HG03139 (cell line): ENCODE results near the gene CHAC2.
"Not testable (repeated sequence)": the region's sequence is repeated elsewhere in the genome, so short reads cannot be mapped to it uniquely, and the experiment has no call there.

ENCODE experiments used
- ATAC-seq: cut with Tn5 transposase; IDR thresholded peaks from one replicate; pipeline ENCODE4 v1.9.1; 2021; ENCODE audit not compliant: unreplicated experiment

The CHAC2 gene

DNA sequence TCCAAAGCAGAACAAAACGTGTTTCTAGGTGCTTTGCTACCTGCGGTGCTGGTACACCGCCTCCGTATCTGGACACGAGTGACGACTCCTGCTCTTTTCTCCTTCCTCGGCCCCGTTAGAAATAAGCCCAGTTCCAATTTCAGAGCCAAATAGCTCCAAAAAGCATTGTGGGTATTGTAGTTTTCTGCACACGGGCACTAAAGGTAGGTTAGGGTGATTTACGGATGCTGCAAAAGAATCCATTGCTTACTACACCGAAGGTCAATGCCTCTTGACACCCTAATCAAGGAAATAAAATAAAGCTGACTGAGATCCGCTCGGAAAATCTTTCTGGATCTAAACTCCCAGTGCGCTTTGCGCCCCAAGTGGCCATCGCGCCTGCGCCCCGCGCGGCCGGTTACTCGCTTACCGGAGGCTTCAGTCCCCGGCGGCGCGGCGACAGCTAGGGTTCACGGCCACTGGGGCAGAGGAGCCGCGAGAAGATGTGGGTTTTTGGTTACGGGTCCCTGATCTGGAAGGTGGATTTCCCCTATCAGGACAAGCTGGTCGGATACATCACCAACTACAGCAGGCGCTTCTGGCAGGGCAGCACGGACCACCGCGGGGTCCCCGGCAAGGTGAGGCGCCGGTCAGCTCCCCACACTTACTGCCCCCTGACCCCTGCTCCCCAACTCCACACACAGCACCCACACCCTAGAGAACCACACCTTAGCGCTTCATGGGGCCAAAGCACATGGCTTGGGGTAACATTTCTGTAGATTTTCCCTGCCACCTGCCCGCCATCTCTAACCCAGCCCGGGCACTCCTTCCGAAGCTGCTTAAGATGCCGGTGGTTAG lies at the start of gene CHAC2:
CHAC2 (plus strand) TSS at position 400 of the 837 bp plus-strand sequence; CDS start at position 483, 83 bp downstream.
- peak; percentile 90 for ATAC-seq

DNA sequence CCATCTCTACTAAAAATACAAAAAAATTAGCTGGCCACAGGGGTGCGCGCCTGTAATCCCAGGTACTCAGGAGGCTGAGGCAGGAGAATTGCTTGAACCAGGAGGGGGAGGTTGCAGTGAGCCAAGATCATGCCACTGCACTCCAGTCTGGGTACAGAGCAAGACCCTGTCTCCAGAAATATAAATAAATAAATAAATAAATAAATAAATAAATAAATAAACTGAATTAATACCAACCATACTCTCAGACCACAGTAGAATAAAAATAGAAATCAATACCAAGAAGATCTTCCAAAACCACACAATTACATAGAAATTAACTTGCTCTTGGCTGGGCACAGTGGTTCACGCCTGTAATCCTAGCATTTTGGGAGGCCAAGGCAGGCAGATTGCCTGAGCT lies 46.7 kb upstream of the CHAC2 start:
- ATAC-seq: not testable (repeated sequence)

DNA sequence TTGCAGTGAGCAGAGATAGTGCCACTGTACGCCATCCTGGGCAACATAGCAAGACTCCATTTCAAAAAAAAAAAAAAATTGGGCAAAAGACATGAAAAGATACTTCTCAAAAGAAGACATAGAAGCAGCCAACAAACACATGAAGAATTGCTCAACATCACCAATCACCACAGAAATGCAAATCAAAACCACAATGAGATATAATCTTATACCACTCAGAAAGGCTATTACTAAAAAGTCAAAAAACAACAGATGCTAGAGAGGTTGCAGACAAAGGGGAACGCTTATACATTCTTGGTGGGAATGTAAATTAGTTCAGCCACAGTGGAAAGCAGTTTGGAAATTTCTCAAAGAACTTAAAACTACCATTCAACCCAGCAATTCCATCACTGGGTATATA lies 43.1 kb upstream of the CHAC2 start:
- no peak for ATAC-seq

DNA sequence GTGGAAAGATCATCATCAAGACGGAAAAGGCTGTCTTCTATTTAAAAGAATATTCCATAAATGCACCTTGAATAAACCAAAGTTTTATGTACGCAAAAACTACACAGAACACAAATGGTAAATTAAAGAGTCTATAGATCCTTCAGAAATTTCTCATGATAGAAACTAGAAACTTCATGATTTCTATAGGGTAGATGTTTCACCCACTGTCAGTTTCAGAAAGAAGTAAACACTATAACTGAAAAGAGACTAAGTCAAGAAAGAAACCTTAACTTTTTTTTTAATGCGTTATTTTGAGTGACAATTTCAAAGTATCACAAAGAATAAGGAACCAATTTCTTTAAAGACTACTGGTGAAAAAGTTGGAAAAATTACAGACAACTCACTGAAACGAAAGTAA lies 41.9 kb upstream of the CHAC2 start:
- ATAC-seq: no peak

DNA sequence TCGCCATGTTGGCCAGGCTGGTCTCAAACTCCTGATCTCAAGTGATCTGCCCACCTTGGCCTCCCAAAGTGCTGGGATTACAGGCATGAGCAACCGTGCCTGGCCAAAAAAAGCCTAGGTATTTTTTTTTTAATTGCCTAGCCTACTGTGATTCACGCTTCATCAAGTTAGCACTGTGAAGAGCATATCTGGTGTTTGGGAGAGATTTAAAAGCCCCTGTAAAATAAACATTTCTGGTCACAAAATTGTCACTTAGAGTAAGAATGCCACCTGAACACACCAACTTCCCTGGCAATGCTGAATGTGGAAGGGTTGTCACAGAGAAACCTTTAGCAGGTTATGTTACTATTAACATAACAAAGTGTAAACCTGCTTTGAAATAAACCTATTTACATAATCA lies 39.7 kb upstream of the CHAC2 start:
- no peak for ATAC-seq

DNA sequence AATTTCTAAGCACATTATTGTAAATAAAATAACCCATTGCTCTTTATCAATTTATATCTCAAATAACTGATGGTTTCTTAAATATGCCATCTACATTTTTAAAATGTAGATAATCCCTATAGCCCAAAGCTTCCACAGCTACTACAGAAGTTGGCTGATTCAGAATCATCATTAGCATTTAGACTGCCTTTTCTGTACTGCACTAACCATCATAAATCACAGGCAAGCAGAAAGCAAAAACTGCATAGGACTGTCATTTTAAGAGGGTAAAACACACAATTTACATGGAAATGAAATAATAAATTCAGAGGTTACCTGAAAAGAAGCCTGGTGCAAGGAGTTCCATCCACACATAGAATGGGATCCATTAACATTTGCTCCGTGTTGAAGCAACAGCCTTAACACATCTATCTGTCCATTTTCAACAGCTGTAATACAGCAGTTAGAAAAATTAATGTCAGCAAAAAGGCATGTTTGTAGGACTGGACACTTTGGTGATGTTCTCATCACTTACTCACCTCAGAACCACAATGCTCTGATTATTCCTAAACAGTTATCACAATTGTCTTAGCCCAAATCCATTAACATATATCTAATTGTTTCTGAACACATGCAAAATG lies 38.4 kb upstream of the CHAC2 start:
- no peak for ATAC-seq

DNA sequence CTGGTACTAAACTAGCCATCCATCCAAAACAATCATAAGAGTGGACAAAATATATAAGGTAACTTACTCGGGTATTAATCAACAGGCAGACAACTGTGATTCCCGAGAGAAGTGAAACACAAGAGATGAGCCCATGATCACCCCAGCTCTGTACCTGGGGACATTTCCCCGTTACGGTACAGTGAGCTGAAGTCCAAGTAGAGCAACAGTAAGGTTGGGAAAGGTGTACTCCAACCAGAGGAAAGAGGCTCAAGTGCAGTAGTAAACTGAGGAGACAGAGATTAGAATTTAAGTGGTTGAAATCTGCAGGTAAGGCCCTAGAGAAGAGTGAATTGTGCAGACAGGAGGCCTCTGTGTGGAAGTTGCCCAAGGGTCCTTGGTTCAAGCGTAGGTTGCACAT lies 30.5 kb upstream of the CHAC2 start:
- ATAC-seq: no peak

DNA sequence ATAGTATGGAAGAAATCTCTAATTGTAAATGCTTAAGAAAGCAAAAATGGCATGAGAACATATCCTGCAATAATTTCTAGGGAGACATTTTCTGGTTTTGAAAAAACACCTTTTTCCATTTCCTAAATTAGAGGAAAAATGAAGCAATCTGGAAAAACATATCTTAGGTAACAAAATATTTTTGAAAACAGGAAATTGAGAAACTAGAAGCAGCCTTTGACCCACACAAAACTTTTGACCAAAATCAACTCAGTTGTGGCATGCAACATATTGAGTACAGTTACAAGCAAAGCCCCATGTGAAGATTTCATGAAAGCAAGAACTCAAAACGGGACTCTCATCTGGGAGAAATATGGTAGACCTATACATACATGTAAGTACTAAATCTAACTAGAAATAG lies 28.6 kb upstream of the CHAC2 start:
- ATAC-seq: no peak

DNA sequence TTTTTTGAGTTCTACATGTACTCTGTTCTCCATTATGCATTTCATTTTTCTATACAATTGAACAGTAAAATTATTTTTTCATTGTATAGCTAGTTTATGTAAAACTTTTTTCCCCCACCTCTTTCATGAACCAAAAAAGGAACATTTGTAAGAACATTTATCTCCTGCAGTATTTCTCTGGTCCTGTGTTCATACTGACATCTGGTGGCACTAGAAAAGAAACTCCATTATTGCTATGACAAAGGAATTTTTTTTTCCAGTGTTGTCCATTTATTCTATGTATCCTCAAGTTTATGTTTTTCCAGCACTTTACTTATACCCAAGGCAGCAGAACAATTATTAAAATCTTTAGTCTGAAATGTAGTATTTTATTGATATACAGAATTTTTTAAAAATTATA lies 27.4 kb upstream of the CHAC2 start:
- ATAC-seq: no peak

DNA sequence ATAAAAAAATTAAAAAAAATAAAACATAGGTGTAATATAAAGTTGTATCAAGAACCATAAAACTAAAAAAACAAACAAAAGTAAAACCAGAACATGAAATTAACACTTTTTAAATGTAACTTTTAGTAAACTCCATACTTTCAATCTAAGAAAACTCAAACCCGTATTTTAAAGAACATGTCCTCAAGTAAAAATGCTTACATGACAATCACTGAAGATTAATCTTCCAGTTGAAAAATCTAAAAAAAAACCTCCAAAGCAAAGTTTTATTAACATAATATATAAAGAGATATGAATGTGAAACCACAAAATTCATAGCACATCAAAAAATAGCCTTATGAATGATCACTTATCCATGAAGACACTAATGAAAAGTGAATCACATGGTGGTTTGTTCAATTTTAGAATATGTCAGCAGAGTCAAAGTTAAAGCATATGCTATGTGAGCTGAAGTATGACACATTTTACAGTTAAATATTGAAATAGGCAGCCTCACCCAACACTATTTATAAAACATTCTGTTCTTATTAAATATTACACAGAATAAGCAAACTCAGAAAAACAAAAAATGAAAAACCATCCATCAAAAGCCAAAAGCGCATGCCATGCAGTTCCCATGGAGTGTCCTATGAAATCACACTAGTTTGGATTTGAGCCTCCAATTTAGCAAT lies 23.1 kb upstream of the CHAC2 start:
- ATAC-seq: no peak

DNA sequence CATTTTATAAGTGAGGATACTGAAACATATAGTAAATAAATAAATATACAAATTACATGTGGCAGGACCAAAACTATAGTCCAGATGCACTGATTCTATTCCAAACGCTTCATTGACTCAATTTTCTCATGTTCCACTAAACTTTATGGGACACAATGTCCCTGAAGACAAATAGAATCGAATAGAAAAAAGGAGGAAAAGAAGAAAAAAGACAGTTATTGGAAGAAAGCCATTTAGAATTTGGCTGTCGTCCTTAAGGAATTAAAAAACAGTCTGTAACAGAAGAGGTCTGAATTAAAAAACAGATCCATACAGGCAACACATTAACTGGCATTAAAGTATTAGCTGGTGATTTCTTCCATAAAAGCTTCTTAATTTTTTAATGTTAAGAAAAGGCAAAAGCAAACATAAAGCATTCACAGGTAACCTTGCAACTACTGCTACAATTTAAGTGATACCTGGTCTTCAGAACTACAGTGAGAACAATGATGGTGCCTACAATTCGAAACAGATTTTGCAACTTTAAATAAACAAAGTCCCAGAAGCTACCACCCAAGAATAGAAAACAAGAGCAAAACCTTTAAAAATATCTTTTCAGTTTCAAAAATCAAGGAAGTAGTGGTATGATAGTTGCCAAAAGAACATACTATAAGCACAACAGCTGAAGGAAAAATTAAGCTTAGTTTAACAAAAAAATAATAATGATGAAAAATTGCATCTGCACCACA lies 17.4 kb upstream of the CHAC2 start:
- no peak for ATAC-seq

DNA sequence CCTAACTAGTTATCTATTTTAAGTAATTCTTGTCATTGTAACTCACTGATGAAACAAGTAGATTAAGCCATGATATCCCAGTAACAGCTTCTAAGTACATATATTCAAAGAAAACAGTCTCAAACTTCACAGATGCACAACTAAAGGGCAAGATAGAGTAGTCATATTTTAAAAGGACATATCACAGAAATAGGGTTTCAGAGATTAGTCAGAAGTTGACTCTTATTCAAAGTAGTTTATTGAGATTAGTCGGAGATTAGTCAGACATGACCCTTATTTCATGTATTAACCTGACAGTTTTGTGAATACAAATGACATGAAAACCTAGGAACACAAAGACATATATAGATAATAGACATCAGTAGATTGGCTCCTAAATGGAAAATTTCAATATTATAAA lies 15.9 kb upstream of the CHAC2 start:
- peak; percentile 79 for ATAC-seq

DNA sequence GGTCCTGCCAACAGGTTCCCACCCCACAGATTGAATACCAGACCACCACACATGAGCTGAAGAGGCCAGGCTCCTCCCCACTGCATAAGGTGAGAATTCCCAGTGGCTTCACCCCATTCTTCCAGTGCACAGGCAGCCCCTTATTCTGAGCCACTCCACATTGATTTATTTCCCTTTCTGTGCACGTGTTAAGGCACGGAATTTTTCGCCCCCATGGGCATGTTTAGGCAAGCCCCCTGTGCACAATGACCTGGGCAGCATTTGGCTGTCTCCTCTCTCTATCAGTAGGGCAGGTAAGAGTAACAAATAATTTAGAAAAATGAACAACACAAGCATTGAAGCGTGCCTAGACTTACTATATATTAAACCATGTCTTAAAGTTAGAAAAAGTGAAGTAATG lies 15.2 kb upstream of the CHAC2 start:
- ATAC-seq: no peak

DNA sequence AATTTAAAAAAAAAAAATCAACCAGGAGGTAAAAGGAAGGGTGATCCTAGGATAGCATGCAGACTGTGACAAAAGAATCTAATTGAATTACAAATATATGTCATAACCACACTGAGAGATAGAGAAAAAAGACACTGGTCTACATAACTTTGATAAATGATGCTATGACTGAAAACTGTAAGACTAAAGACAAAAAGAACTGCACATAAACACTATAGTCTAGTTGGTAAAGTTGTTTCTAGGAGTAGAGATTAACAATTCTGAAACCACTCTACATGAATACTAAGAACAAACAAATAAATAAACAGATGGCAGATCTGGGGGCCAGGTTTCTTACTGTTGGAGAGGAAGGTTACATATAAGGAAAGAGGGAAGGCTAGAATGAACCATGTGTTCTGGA lies 14.6 kb upstream of the CHAC2 start:
- no peak for ATAC-seq

DNA sequence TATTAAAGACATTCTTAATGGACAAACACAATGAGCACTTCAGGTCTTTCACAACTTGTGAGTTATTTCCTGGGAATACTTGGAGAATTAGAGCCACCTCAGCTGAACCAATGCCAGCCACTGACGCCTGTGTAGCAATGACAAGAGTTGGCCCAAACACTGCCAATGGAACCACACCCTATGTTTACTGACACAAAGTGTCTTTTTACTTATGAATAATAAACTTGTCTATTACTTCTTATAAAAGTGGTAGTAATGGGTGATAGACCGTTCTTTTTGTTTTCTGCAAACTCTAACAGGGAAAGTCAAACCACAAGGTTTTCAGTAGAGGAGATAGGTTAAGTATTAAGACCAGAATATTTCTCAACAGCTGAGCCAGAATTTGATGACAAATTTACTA lies 12.5 kb upstream of the CHAC2 start:
- ATAC-seq: no peak

DNA sequence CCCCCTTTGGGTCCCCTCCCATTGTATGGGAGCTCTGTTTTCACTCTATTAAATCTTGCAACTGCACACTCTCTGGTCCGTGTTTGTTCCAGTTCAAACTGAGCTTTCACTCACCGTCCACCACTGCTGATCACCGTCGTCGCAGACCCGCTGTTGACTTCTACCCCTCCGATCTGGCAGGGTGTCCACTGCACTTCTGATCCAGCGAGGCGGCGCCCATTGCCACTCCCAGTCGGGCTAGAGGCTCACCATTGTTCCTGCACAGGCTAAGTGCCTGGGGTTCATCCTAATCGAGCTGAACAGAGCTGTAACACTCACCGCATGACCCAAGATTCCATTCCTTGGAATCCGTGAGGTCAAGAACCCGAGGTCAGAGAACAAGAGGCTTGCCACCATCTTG lies 11.0 kb upstream of the CHAC2 start:
- ATAC-seq: no peak

DNA sequence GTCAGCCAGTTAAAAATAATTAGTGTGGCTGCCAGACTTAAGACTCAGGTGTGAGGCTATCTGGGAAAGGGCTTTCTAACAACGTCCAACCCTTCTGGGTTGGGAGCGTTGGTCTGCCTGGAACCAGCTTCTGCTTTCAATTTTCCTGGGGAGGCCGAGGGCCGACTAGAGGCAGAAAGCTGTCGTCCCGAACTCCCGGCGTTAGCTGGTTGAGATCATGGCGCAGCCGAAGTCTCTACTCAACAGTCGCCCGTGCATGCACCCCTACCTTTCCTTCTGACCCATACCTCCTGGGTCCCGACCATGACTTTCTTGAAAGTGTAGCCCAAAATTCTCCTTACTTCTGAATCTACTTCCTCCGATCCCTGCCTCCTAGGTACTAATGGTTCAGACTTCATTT lies 10.4 kb upstream of the CHAC2 start:
- ATAC-seq: not testable (repeated sequence)

DNA sequence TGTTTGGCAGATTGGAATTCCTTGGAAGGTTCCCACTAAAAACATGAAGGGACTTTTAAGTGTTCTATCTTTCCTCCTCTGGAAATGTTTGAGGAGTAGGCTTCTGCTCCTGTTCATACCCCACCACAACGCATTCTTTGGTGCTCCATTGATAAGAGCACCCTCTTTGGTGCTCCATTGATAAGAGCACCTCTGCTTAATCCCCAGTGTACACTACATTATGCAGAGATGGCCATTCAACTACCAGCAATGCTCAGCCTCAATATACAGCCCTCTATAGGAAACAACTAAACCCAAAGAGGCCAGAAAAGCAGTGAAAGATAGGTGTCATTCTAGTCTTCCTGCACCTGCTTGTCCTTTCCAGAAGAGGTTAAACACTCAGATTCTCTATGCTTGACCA lies 1.8 kb upstream of the CHAC2 start:
- ATAC-seq: no peak

DNA sequence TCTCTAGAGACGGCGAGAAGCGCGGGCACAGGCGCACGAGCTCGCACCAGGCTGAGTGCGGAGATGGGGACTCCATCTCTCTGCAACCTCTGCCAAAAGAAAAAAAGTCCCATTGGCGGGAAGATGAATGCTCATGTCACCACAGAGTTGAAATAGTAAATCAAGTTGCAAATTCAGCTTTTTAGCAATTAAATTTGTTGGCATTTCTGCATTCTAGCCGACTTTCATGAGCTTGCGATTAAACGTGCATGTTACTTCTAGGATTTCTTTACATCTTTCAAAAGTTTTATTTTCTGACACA lies 588 bp downstream of the CHAC2 start:
- ATAC-seq: peak; percentile 42

DNA sequence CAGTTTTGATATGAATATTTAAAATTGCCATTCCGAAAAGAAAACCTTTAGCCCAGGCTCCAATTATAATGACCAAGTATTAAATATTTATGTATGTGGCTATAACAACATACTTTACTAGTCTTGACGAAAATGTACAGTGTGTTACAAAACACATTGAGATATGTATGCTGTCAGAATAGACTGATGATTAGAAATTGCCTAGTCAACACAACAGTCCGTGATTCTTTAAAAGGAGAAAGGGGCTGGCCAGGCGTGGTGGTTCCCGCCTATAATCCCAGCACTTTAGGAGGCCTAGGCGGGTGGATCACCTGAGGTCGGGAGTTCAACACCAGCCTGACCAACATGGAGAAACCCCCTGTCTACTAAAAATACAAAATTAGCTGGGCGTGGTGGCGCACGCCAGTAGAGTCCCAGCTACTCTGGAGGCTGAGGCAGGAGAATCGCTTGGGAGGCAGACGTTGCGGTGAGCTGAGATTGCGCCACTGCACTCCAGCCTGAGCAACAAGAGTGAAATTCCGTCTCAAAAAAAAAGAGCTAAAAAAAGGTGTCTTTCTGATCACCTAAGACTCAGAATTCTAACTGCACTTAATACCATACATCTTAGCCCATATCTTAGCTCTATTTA lies 1.8 kb downstream of the CHAC2 start:
- no peak for ATAC-seq

DNA sequence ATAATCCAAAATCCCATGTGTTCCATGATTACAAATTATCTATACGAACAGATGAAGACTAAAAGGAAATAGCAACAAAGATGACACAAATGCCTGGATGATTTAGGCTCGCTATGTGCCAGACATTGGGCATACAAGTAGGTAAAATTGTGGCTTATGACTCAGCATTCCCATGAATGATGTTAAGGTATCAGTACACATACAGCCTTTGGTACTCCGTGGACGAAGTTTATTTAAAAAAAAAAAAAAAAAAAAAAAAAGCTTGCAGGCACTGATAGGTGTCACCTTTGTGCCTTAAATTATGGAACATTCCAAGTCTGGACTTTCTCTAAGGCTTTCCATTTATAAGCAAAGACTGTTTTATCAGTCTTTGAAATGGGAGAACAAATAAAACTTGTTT lies 2.7 kb downstream of the CHAC2 start:
- no peak for ATAC-seq
